AG09309 (cell line): ENCODE measurements around the gene PRKN.

Source experiments
- DNase-seq: peaks from one replicate; pipeline ENCODE4 v3.0.0-alpha.2; 2010; ENCODE audit warnings: low read depth
- H3K4me3 ChIP-seq: 2 replicates; pipeline ENCODE4 v1.5.1; 2011; ENCODE audit warnings: mild to moderate bottlenecking, low read depth, low read length, moderate library complexity; ENCODE audit not compliant: control insufficient read depth
- CTCF ChIP-seq: IDR thresholded peaks from 2 replicates; pipeline ENCODE4 v1.5.1; 2011; ENCODE audit warnings: mild to moderate bottlenecking, low read depth, low read length, inconsistent platforms; ENCODE audit not compliant: insufficient read depth, control insufficient read depth; ENCODE audit errors: missing control alignments

PRKN gene

GRCh38 chr6:161649068-161649467, 1078.5 kb downstream of the PRKN start:
- no peak for DNase-seq
- H3K4me3 ChIP-seq: no peak overlapping the region
- TF ChIP-seq CTCF: no peak

GRCh38 chr6:161647234-161647633, 1080.3 kb downstream of the PRKN start:
- no peak overlapping the region for H3K4me3 ChIP-seq
- no peak for DNase-seq
- TF ChIP-seq CTCF: no peak

GRCh38 chr6:161644521-161644920, 1083.0 kb downstream of the PRKN start:
- no peak for TF ChIP-seq CTCF
- DNase-seq: no peak
- no peak overlapping the region for H3K4me3 ChIP-seq

GRCh38 chr6:161641175-161641574, 1086.4 kb downstream of the PRKN start:
- TF ChIP-seq CTCF: no peak
- DNase-seq: no peak
- H3K4me3 ChIP-seq: no peak overlapping the region

DNA sequence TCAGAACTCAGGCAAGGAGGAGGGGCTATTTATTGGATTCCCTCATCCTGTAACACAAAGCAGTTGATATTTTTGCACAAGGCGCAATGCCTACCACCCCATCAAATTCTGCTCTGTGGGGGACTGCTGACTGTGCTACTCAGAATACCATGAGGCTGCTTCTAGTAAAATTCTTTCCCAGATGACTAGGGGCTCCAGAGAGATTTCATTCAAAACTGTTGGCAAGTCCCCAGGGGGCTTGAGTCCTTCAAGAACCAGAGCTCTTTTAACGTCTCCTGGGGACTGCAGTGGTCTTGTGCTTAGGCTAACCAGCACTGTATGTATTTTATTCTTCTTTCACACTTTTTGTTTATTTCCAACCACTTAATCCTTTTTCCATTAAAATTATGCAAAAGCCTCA, 1087.8 kb downstream of the PRKN start:
- no peak for DNase-seq
- H3K4me3 ChIP-seq: no peak overlapping the region
- no peak for TF ChIP-seq CTCF

DNA sequence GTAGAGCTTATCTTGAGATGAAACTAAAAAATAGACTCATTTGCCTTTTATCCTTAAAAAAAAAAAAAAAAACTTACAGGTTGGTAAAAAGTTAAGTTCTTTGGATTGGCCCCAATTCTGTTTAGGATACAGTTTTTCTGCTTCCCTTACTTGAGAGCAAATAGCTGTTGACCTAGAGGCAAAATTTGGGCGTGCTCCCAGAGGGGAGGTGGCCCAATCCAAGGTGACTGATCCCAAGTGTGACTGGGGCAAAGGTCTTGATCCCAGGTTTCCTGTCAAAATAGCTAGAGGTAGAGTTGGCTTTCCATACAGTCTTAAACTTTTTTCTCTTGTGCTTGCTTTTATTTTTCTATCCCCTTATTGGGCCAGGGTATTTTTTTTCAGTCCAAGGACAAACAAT, 1089.9 kb downstream of the PRKN start:
- DNase-seq: no peak
- TF ChIP-seq CTCF: no peak
- H3K4me3 ChIP-seq: no peak overlapping the region

GRCh38 chr6:161636882-161637430, 1090.6 kb downstream of the PRKN start:
- no peak overlapping the region for H3K4me3 ChIP-seq
- no peak for TF ChIP-seq CTCF

More at GRCh38 chr6:161636882-161637430, 1090.6 kb downstream of the PRKN start:
- DNase-seq: no peak
